ENCODE measurements around the gene CSNK2B.

The CSNK2B gene

GRCh38 chr6:31636698-31637596, 28.9 kb upstream of the CSNK2B start:
- Histone ChIP-seq H3K9me3 (replicated peaks; ENCODE audit: insufficient read depth, low read length) (no peaks in the 10 kb centered on the region), H3K27ac (ENCODE audit: low read length) (no peak overlapping the region), H3F3A (ENCODE audit: insufficient read depth, low read length) (peaks cover 34% of the 10 kb centered on the region), H3K27me3 (replicated peaks; ENCODE audit: insufficient read depth, low read length) (no peaks in the 10 kb centered on the region), H3K4me2 (ENCODE audit: low read depth, low read length) (no peak overlapping the region), H3K79me2 (ENCODE audit: low read length) (peaks cover 14% of the 10 kb centered on the region), H4K20me1 (ENCODE audit: insufficient read depth, low read length) (no peaks in the 10 kb centered on the region), H3K4me3 (ENCODE audit: low read length) (no peak overlapping the region), H3K9me2 (replicated peaks; ENCODE audit: insufficient read depth, low read length) (no peaks in the 10 kb centered on the region), H3K36me3 (replicated peaks; ENCODE audit: insufficient read depth, low read length) (no peaks in the 10 kb centered on the region), H3K4me1 (ENCODE audit: low read length) (no peaks in the 10 kb centered on the region), H2AFZ (ENCODE audit: low read length) (no peak overlapping the region), H3K9ac (ENCODE audit: low read length) (no peak overlapping the region)
- no peak for DNase-seq
- TF ChIP-seq EZH2 (optimal IDR thresholded peaks at IDR 0.05; ENCODE audit: low read depth, low read length) (no peak), EZH2phosphoT487 (IDR thresholded peaks at IDR 0.05; ENCODE audit: low read length) (no peak), CTCF (IDR thresholded peaks at IDR 0.05; ENCODE audit: low read length) (no peak)

GRCh38 chr6:31639043-31639442, 26.8 kb upstream of the CSNK2B start:
- H3K27me3 ChIP-seq (replicated peaks; ENCODE audit: insufficient read depth, low read length), result no peaks in the 10 kb centered on the region
- DNase-seq, result no peak
- no peak for TF ChIP-seq CTCF (IDR thresholded peaks at IDR 0.05; ENCODE audit: low read length)
- no peak for TF ChIP-seq EZH2phosphoT487 (IDR thresholded peaks at IDR 0.05; ENCODE audit: low read length)
- no peak for TF ChIP-seq EZH2 (optimal IDR thresholded peaks at IDR 0.05; ENCODE audit: low read depth, low read length)
- H4K20me1 ChIP-seq (ENCODE audit: insufficient read depth, low read length), result no peaks in the 10 kb centered on the region
- H3F3A ChIP-seq (ENCODE audit: insufficient read depth, low read length), result peaks cover 34% of the 10 kb centered on the region
- no peak overlapping the region for H3K27ac ChIP-seq (ENCODE audit: low read length)
- H3K4me2 ChIP-seq (ENCODE audit: low read depth, low read length), result no peak overlapping the region
- H3K79me2 ChIP-seq (ENCODE audit: low read length), result no peaks in the 10 kb centered on the region
- H3K9ac ChIP-seq (ENCODE audit: low read length), result no peak overlapping the region
- H3K4me3 ChIP-seq (ENCODE audit: low read length), result no peak overlapping the region
- H3K9me2 ChIP-seq (replicated peaks; ENCODE audit: insufficient read depth, low read length), result no peaks in the 10 kb centered on the region
- H3K4me1 ChIP-seq (ENCODE audit: low read length), result no peaks in the 10 kb centered on the region
- no peaks in the 10 kb centered on the region for H3K36me3 ChIP-seq (replicated peaks; ENCODE audit: insufficient read depth, low read length)
- no peak overlapping the region for H2AFZ ChIP-seq (ENCODE audit: low read length)
- H3K9me3 ChIP-seq (replicated peaks; ENCODE audit: insufficient read depth, low read length), result no peaks in the 10 kb centered on the region

GRCh38 chr6:31639449-31639861, 26.4 kb upstream of the CSNK2B start:
- Histone ChIP-seq H3F3A (ENCODE audit: insufficient read depth, low read length) (peaks cover 34% of the 10 kb centered on the region), H3K79me2 (ENCODE audit: low read length) (no peaks in the 10 kb centered on the region), H3K4me3 (ENCODE audit: low read length) (no peak overlapping the region), H3K9ac (ENCODE audit: low read length) (no peak overlapping the region), H2AFZ (ENCODE audit: low read length) (no peak overlapping the region), H3K4me1 (ENCODE audit: low read length) (no peaks in the 10 kb centered on the region), H3K9me3 (replicated peaks; ENCODE audit: insufficient read depth, low read length) (no peaks in the 10 kb centered on the region), H3K9me2 (replicated peaks; ENCODE audit: insufficient read depth, low read length) (no peaks in the 10 kb centered on the region), H3K27me3 (replicated peaks; ENCODE audit: insufficient read depth, low read length) (no peaks in the 10 kb centered on the region), H3K27ac (ENCODE audit: low read length) (no peak overlapping the region), H3K4me2 (ENCODE audit: low read depth, low read length) (no peak overlapping the region), H4K20me1 (ENCODE audit: insufficient read depth, low read length) (no peaks in the 10 kb centered on the region), H3K36me3 (replicated peaks; ENCODE audit: insufficient read depth, low read length) (no peaks in the 10 kb centered on the region)
- TF ChIP-seq EZH2phosphoT487 (IDR thresholded peaks at IDR 0.05; ENCODE audit: low read length) (no peak), EZH2 (optimal IDR thresholded peaks at IDR 0.05; ENCODE audit: low read depth, low read length) (no peak), CTCF (IDR thresholded peaks at IDR 0.05; ENCODE audit: low read length) (no peak)
- DNase-seq, result no peak
